GM10248 (cell line): ENCODE data around the gene UBE2L3.
"Not testable (repeated sequence)": the region's sequence is repeated elsewhere in the genome, so short reads cannot be mapped to it uniquely, and the experiment has no call there.

Experiments used
- CTCF ChIA-PET: fragments of 300-600 bp; sonication (Branson Sonifier 250); formaldehyde crosslinking; extraction: SDS; loops from one replicate; lab custom pipeline; 2021; ENCODE audit warnings: antibody characterized with exemption; lab: Yijun Ruan, JAX
- POLR2A ChIA-PET: fragments of 350-650 bp; sonication (Branson Sonifier 250); formaldehyde crosslinking; extraction: SDS; loops from one replicate; lab custom pipeline; 2020; ENCODE audit warnings: antibody characterized with exemption; lab: Yijun Ruan, JAX
- DNase-seq: peaks from one replicate; pipeline ENCODE4 v3.0.0; 2012; ENCODE audit errors: extremely low spot score
- CTCF ChIP-seq: IDR thresholded peaks from 2 replicates; pipeline ENCODE4 v1.5.1; 2012; ENCODE audit warnings: mild to moderate bottlenecking, low read depth; ENCODE audit errors: extremely low read depth, missing control alignments, control extremely low read depth

Gene UBE2L3

GRCh38 chr22:21602579-21602978 lies 35.1 kb downstream of the UBE2L3 start:
- no peak for TF ChIP-seq CTCF
- ChIA-PET CTCF (interaction anchor here (1.0 to 1.3 kb wide), 4 partner anchors 11 to 41 kb away, joined by 3 to 4 read pairs (median 4); no protein-coding TSS in a partner anchor), POLR2A (no interaction called here)
- no peak for DNase-seq

GRCh38 chr22:21603973-21604372 lies 36.5 kb downstream of the UBE2L3 start:
- TF ChIP-seq CTCF = no peak
- ChIA-PET POLR2A (interaction anchor here (0.6 kb wide), 1 partner anchor 18 kb away, joined by 3 read pairs; no protein-coding TSS in a partner anchor), CTCF (interaction anchor here (0.9 to 1.6 kb wide), 6 partner anchors 16 to 43 kb away, joined by 3 to 7 read pairs (median 4); partner anchors contain the start of gene SDF2L1)
- no peak for DNase-seq

- CTCF ChIA-PET = interaction anchor here (1.0 to 2.5 kb wide), 4 partner anchors 8 to 23 kb away, joined by 4 to 11 read pairs (median 8); partner anchors contain the start of gene YDJC
- DNase-seq = no peak
- POLR2A ChIA-PET = interaction anchor here (0.6 kb wide), 1 partner anchor 11 kb away, joined by 5 read pairs; no protein-coding TSS in a partner anchor
- no peak for TF ChIP-seq CTCF
Observed at GRCh38 chr22:21605887-21606564, 38.5 kb downstream of the UBE2L3 start.

- DNase-seq = no peak
- POLR2A ChIA-PET = no interaction called here
- CTCF ChIA-PET = interaction anchor here (1.0 to 2.5 kb wide), 5 partner anchors 9 to 40 kb away, joined by 4 to 11 read pairs (median 5); partner anchors contain the start of gene YDJC
- TF ChIP-seq CTCF = no peak
Observed at GRCh38 chr22:21606775-21607174, 39.3 kb downstream of the UBE2L3 start.

GRCh38 chr22:21609556-21610157 lies 42.1 kb downstream of the UBE2L3 start:
- POLR2A ChIA-PET, DNase-seq: not testable (repeated sequence)
- CTCF ChIA-PET = interaction anchor here (1.2 to 1.6 kb wide), 6 partner anchors 11 to 37 kb away, joined by 3 to 6 read pairs (median 4); partner anchors contain the start of genes SDF2L1 and YDJC

- CTCF ChIA-PET = interaction anchor here (1.3 kb wide), 2 partner anchors 13 to 18 kb away, joined by 3 to 6 read pairs; partner anchors contain the start of gene YDJC
- POLR2A ChIA-PET = no interaction called here
- no peak for TF ChIP-seq CTCF
- DNase-seq = no peak
Observed at GRCh38 chr22:21611210-21611977, 43.9 kb downstream of the UBE2L3 start.
